ENCODE data around the gene NUCB1. TPM values are rescaled to one million over a fixed set of nuclear protein-coding genes. Genes with fewer than 3 reads are reported as not detected.

NUCB1 gene
- total and polyA plus RNA-seq, 9 of the 15 experiments (the other 6 are each of a cell fraction or from before 2014, with no cell fraction given), result 3.1 to 153 (median 71.7) TPM

GRCh38 chr19:48900477-48901406 lies 630 bp downstream of the NUCB1 start (continued):
- peak in 1 of 2 experiments; percentile 96 for TF ChIP-seq AFF1 (IDR thresholded peaks at IDR 0.05; ENCODE audit: low read depth in 1 of 2, partially characterized antibody in 2 of 2)
- no peak for TF ChIP-seq ZNF224 (CRISPR knock-in tag; IDR thresholded peaks at IDR 0.05)
- no peak for TF ChIP-seq SNRNP70 (optimal IDR thresholded peaks at IDR 0.05; ENCODE audit: low read depth, low read length)
- TF ChIP-seq ELF2 (CRISPR knock-in tag; IDR thresholded peaks at IDR 0.05), result no peak
- no peak for TF ChIP-seq IFI16 (CRISPR knock-in tag; IDR thresholded peaks at IDR 0.05)
- TF ChIP-seq ZNF146 (CRISPR knock-in tag; IDR thresholded peaks at IDR 0.05; ENCODE audit: unreplicated experiment), result no peak
- TF ChIP-seq FOXA3 (CRISPR knock-in tag; conservative IDR thresholded peaks at IDR 0.05 in 1 of 2, IDR thresholded peaks at IDR 0.05 in 1 of 2), result no peak
- TF ChIP-seq CREM (IDR thresholded peaks at IDR 0.05; ENCODE audit: low read depth), result peak; percentile 85
- no peak for TF ChIP-seq ZNF77 (CRISPR knock-in tag; IDR thresholded peaks at IDR 0.05)
- TF ChIP-seq NFRKB (IDR thresholded peaks at IDR 0.05; ENCODE audit: low read depth), result peak; percentile 45; the same call in 1 of the 2 replicates
- no peak for TF ChIP-seq GTF2A2 (tag; IDR thresholded peaks at IDR 0.05)
- TF ChIP-seq BRF1 (IDR thresholded peaks at IDR 0.05; ENCODE audit: borderline replicate concordance, extremely low read depth, insufficient read length), result no peak
- TF ChIP-seq TEAD2 (tag; IDR thresholded peaks at IDR 0.05), result no peak
- TF ChIP-seq TFE3 (CRISPR knock-in tag; IDR thresholded peaks at IDR 0.05), result no peak
- no peak for TF ChIP-seq MITF (IDR thresholded peaks at IDR 0.05)
- no peak for TF ChIP-seq CBFB (CRISPR knock-in tag; IDR thresholded peaks at IDR 0.05)
- no peak for TF ChIP-seq PYGO2 (tag; IDR thresholded peaks at IDR 0.05)
- no peak for TF ChIP-seq ZBTB9 (CRISPR knock-in tag; IDR thresholded peaks at IDR 0.05)
- no peak for TF ChIP-seq MCM7 (IDR thresholded peaks at IDR 0.05)
